Neutrophil (primary cell): ENCODE data around the gene IL25.
"Not testable (repeated sequence)": the region's sequence is repeated elsewhere in the genome, so short reads cannot be mapped to it uniquely, and the experiment has no call there.

Source experiments
- H3K27ac ChIP-seq: fragments of 200-600 bp; sonication (generic); 2 replicates; pipeline ENCODE4 v1.5.1; 2016; ENCODE audit warnings: mild to moderate bottlenecking, moderate library complexity
- H3K27me3 ChIP-seq: fragments of 200-600 bp; sonication (generic); 2 replicates; pipeline ENCODE4 v1.6.0; 2016; ENCODE audit warnings: mild to moderate bottlenecking
- H3K36me3 ChIP-seq: fragments of 200-600 bp; sonication (generic); 2 replicates; pipeline ENCODE4 v1.5.1; 2017
- H3K4me1 ChIP-seq, 2 experiments: fragments of 200-600 bp in 1 of 2; sonication (generic) in 1 of 2; 1 replicate in 1 of 2; 2 replicates in 1 of 2; pipeline versions ENCODE4 v1.5.1 to v1.6.1; 2013 to 2016; ENCODE audit warnings: low read depth in 1 of 2, low read length in 1 of 2, mild to moderate bottlenecking in 1 of 2, moderate library complexity in 1 of 2; ENCODE audit not compliant: control insufficient read depth in 1 of 2, insufficient read depth in 1 of 2
- H3K4me3 ChIP-seq, 2 experiments: fragments of 200-600 bp in 1 of 2; sonication (generic) in 1 of 2; 1 replicate in 1 of 2; 2 replicates in 1 of 2; pipeline ENCODE4 v1.5.1; 2013 to 2016; ENCODE audit warnings: low read depth in 1 of 2, low read length in 1 of 2, mild to moderate bottlenecking in 1 of 2, moderate library complexity in 1 of 2
- H3K9me3 ChIP-seq: fragments of 200-600 bp; sonication (generic); 2 replicates; pipeline ENCODE4 v1.5.1; 2016
- CTCF ChIP-seq: fragments of 200-600 bp; sonication (generic); IDR thresholded peaks from 2 replicates; pipeline ENCODE4 v1.5.1; 2016; ENCODE audit warnings: antibody characterized with exemption

IL25 gene

GRCh38 chr14:23382276-23382675 is 9.7 kb downstream of the IL25 start:
- Histone ChIP-seq H3K27ac (no peak overlapping the region), H3K4me1 (no peaks in the 10 kb centered on the region), H3K4me3 (no peak overlapping the region), H3K9me3 (no peaks in the 10 kb centered on the region), H3K36me3 (no peaks in the 10 kb centered on the region), H3K27me3 (peaks cover 12% of the 10 kb centered on the region)
- no peak for TF ChIP-seq CTCF

GRCh38 chr14:23382731-23383440 is 10.3 kb downstream of the IL25 start:
- H3K36me3 ChIP-seq: no peaks in the 10 kb centered on the region
- H3K4me3 ChIP-seq: no peak overlapping the region
- TF ChIP-seq CTCF: no peak
- H3K27ac ChIP-seq: no peak overlapping the region
- H3K4me1 ChIP-seq: no peaks in the 10 kb centered on the region
- peaks cover 7% of the 10 kb centered on the region for H3K27me3 ChIP-seq
- no peaks in the 10 kb centered on the region for H3K9me3 ChIP-seq

GRCh38 chr14:23384364-23385080 is 11.9 kb downstream of the IL25 start:
- no peak for TF ChIP-seq CTCF
- no peaks in the 10 kb centered on the region for H3K36me3 ChIP-seq
- H3K4me3 ChIP-seq: no peak overlapping the region
- peaks cover 9% of the 10 kb centered on the region for H3K27me3 ChIP-seq
- H3K27ac ChIP-seq: no peak overlapping the region
- H3K4me1 ChIP-seq: no peaks in the 10 kb centered on the region
- no peaks in the 10 kb centered on the region for H3K9me3 ChIP-seq

GRCh38 chr14:23385244-23385641 is 12.6 kb downstream of the IL25 start:
- Histone ChIP-seq H3K4me1 (no peaks in the 10 kb centered on the region), H3K9me3 (no peaks in the 10 kb centered on the region), H3K36me3 (no peaks in the 10 kb centered on the region), H3K27ac (no peak overlapping the region), H3K27me3 (peaks cover 9% of the 10 kb centered on the region), H3K4me3 (no peak overlapping the region)
- no peak for TF ChIP-seq CTCF

GRCh38 chr14:23385642-23386265 is 13.1 kb downstream of the IL25 start:
- Histone ChIP-seq H3K4me3 (no peak overlapping the region), H3K27me3 (peaks cover 9% of the 10 kb centered on the region), H3K36me3 (no peaks in the 10 kb centered on the region), H3K4me1 (no peaks in the 10 kb centered on the region), H3K27ac (no peak overlapping the region), H3K9me3 (no peaks in the 10 kb centered on the region)
- no peak for TF ChIP-seq CTCF

- H3K4me3 ChIP-seq, H3K4me1 ChIP-seq, H3K36me3 ChIP-seq, H3K9me3 ChIP-seq, H3K27me3 ChIP-seq, H3K27ac ChIP-seq: not testable (repeated sequence)
Observed at GRCh38 chr14:23386266-23386657, 13.7 kb downstream of the IL25 start.
